ENCODE data around the gene HNRNPF. TPM values are rescaled to one million over a fixed set of nuclear protein-coding genes. Genes with fewer than 3 reads are reported as not detected.

Gene HNRNPF
- total RNA-seq, 2 experiments from 2014 or later: 280 to 340 TPM

GRCh38 chr10:43390333-43390732 is 18.7 kb downstream of the HNRNPF start:
- intact Hi-C loops (cut with micrococcal nuclease; ENCODE audit: unreplicated experiment): no loop called here

GRCh38 chr10:43389867-43390266 is 19.1 kb downstream of the HNRNPF start:
- ChIA-PET POLR2A (interaction anchor here (1.5 kb wide), 2 partner anchors 63 to 98 kb away, joined by 3 to 4 read pairs; no protein-coding TSS in a partner anchor), CTCF (ENCODE audit: unreplicated experiment) (interaction anchor here (1.3 kb wide), 1 partner anchor 10 kb away, joined by 4 read pairs; no protein-coding TSS in a partner anchor)
- Histone ChIP-seq H2AFZ (ENCODE audit: low read length) (no peak overlapping the region), H3K36me3 (ENCODE audit: insufficient read depth, low read length) (peaks cover 100% of the 10 kb centered on the region), H3K9me2 (ENCODE audit: insufficient read depth, low read length) (no peaks in the 10 kb centered on the region), H4K20me1 (ENCODE audit: insufficient read depth, low read length) (peaks cover 69% of the 10 kb centered on the region), H3K27ac (ENCODE audit: low read depth, low read length, poor library complexity, severe bottlenecking) (no peak overlapping the region), H3K4me1 (ENCODE audit: insufficient read depth, low read length, poor library complexity, severe bottlenecking) (peaks cover 19% of the 10 kb centered on the region), H3K79me2 (ENCODE audit: insufficient read depth, low read depth, low read length) (peaks cover 86% of the 10 kb centered on the region), H3K9me3 (ENCODE audit: low read length) (no peaks in the 10 kb centered on the region), H3K4me3 (ENCODE audit: low read depth, low read length, poor library complexity, severe bottlenecking) (no peak overlapping the region), H3K4me2 (ENCODE audit: low read length) (no peak overlapping the region)
- no TSS peak for BruUV-seq (replicated peaks)
- intact Hi-C loops (cut with micrococcal nuclease; ENCODE audit: unreplicated experiment): no loop called here
- no peak for TF ChIP-seq EZH2phosphoT487 (IDR thresholded peaks at IDR 0.05; ENCODE audit: borderline replicate concordance, low read depth, low read length)
- no peak for TF ChIP-seq CTCF (conservative IDR thresholded peaks at IDR 0.05; ENCODE audit: low read length)
- DNase-seq (ENCODE audit: low spot score): no peak

More at GRCh38 chr10:43390333-43390732, 18.7 kb downstream of the HNRNPF start:
- Histone ChIP-seq H2AFZ (ENCODE audit: low read length) (no peak overlapping the region), H4K20me1 (ENCODE audit: insufficient read depth, low read length) (peaks cover 69% of the 10 kb centered on the region), H3K36me3 (ENCODE audit: insufficient read depth, low read length) (peaks cover 100% of the 10 kb centered on the region), H3K9me3 (ENCODE audit: low read length) (no peaks in the 10 kb centered on the region), H3K27ac (ENCODE audit: low read depth, low read length, poor library complexity, severe bottlenecking) (no peak overlapping the region), H3K4me3 (ENCODE audit: low read depth, low read length, poor library complexity, severe bottlenecking) (no peak overlapping the region), H3K79me2 (ENCODE audit: insufficient read depth, low read depth, low read length) (peaks cover 90% of the 10 kb centered on the region), H3K9me2 (ENCODE audit: insufficient read depth, low read length) (no peaks in the 10 kb centered on the region), H3K4me2 (ENCODE audit: low read length) (no peak overlapping the region), H3K4me1 (ENCODE audit: insufficient read depth, low read length, poor library complexity, severe bottlenecking) (peaks cover 23% of the 10 kb centered on the region)
- no TSS peak for BruUV-seq (replicated peaks)
- CTCF ChIA-PET (ENCODE audit: unreplicated experiment): interaction anchor here (0.6 to 1.3 kb wide), 2 partner anchors 11 to 1832 kb away, joined by 3 to 4 read pairs; no protein-coding TSS in a partner anchor
- POLR2A ChIA-PET: interaction anchor here (0.5 to 1.5 kb wide), 5 partner anchors 8 to 98 kb away, joined by 3 to 4 read pairs (median 4); no protein-coding TSS in a partner anchor
- no peak for TF ChIP-seq EZH2phosphoT487 (IDR thresholded peaks at IDR 0.05; ENCODE audit: borderline replicate concordance, low read depth, low read length)
- no peak for TF ChIP-seq CTCF (conservative IDR thresholded peaks at IDR 0.05; ENCODE audit: low read length)
- no peak for DNase-seq (ENCODE audit: low spot score)

DNA sequence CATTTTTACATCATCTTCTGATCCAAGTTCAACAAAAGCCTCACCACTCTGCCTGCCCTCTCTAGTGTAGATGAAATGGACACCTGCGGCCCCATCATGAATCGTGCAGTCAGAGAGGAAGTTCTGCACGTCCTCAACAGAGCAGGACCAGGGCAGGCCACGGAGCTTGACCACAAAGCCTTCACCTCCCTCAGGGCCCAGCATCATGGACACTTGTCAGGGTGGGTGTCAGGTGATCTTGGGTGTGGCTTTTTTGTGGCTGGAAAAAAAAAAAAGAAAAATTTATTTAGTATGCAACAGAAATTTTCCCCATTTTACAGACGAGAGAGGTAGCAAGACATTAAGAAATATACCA is 21.3 kb downstream of the HNRNPF start:
- peaks cover 85% of the 10 kb centered on the region for H3K36me3 ChIP-seq (ENCODE audit: insufficient read depth, low read length)
- H3K9me2 ChIP-seq (ENCODE audit: insufficient read depth, low read length): no peaks in the 10 kb centered on the region
- TF ChIP-seq EZH2phosphoT487 (IDR thresholded peaks at IDR 0.05; ENCODE audit: borderline replicate concordance, low read depth, low read length) (no peak), CTCF (conservative IDR thresholded peaks at IDR 0.05; ENCODE audit: low read length) (no peak)
- H3K27ac ChIP-seq (ENCODE audit: low read depth, low read length, poor library complexity, severe bottlenecking): no peak overlapping the region
- ChIA-PET POLR2A (interaction anchor here (0.6 to 0.7 kb wide), 2 partner anchors 67 to 911 kb away, joined by 3 to 4 read pairs; no protein-coding TSS in a partner anchor), CTCF (ENCODE audit: unreplicated experiment) (no interaction called here)
- no peak overlapping the region for H3K4me2 ChIP-seq (ENCODE audit: low read length)
- H3K79me2 ChIP-seq (ENCODE audit: insufficient read depth, low read depth, low read length): peaks cover 64% of the 10 kb centered on the region
- DNase-seq (ENCODE audit: low spot score): no peak
- H4K20me1 ChIP-seq (ENCODE audit: insufficient read depth, low read length): peaks cover 53% of the 10 kb centered on the region
- no peak overlapping the region for H2AFZ ChIP-seq (ENCODE audit: low read length)
- H3K4me1 ChIP-seq (ENCODE audit: insufficient read depth, low read length, poor library complexity, severe bottlenecking): no peaks in the 10 kb centered on the region
- no peaks in the 10 kb centered on the region for H3K9me3 ChIP-seq (ENCODE audit: low read length)
- intact Hi-C loops (cut with micrococcal nuclease; ENCODE audit: unreplicated experiment): no loop called here
- no TSS peak for BruUV-seq (replicated peaks)
- no peak overlapping the region for H3K4me3 ChIP-seq (ENCODE audit: low read depth, low read length, poor library complexity, severe bottlenecking)
